H9 (cell line): Measurements from ENCODE around the gene ADGRG1. TPM values are rescaled to one million over a fixed set of nuclear protein-coding genes. Genes with fewer than 3 reads are reported as not detected.
"Not testable (repeated sequence)": the region's sequence is repeated elsewhere in the genome, so short reads cannot be mapped to it uniquely, and the experiment has no call there.

Source experiments
- DNase-seq: peaks from one replicate; pipeline ENCODE4 v3.0.0-alpha.2; 2017
- H2AFZ ChIP-seq: one replicate; pipeline ENCODE4 v1.6.1; 2013; ENCODE audit warnings: mild to moderate bottlenecking, low read length, control low read depth, moderate library complexity
- H2AK5ac ChIP-seq: 2 replicates; pipeline ENCODE4 v1.6.1; 2013; ENCODE audit warnings: low read length, control low read depth, mixed read lengths; ENCODE audit not compliant: insufficient read length
- H2BK120ac ChIP-seq: one replicate; pipeline ENCODE4 v1.6.1; 2013; ENCODE audit warnings: low read depth, mild to moderate bottlenecking, low read length, control low read depth, inconsistent platforms; ENCODE audit not compliant: poor library complexity, severe bottlenecking
- H2BK12ac ChIP-seq: 2 replicates; pipeline ENCODE4 v1.6.1; 2013; ENCODE audit warnings: low read length, control low read depth, mixed read lengths, low read depth; ENCODE audit not compliant: insufficient read length
- H2BK15ac ChIP-seq: 2 replicates; pipeline ENCODE4 v1.6.1; 2013; ENCODE audit warnings: low read depth, low read length, control low read depth
- H2BK20ac ChIP-seq: one replicate; pipeline ENCODE4 v1.6.1; 2013; ENCODE audit warnings: low read depth, mild to moderate bottlenecking, low read length, control low read depth, inconsistent platforms; ENCODE audit not compliant: poor library complexity, severe bottlenecking
- H2BK5ac ChIP-seq: 2 replicates; pipeline ENCODE4 v1.6.1; 2013; ENCODE audit warnings: low read length, control low read depth, mixed read lengths; ENCODE audit not compliant: insufficient read length
- H3K14ac ChIP-seq: 2 replicates; pipeline ENCODE4 v1.6.1; 2013; ENCODE audit warnings: low read length, control low read depth; ENCODE audit not compliant: insufficient read depth
- H3K18ac ChIP-seq: 2 replicates; pipeline ENCODE4 v1.6.1; 2013; ENCODE audit warnings: low read depth, mild to moderate bottlenecking, mixed read lengths, low read length, control low read depth; ENCODE audit not compliant: insufficient read length
- H3K23ac ChIP-seq: 2 replicates; pipeline ENCODE4 v1.6.1; 2013; ENCODE audit warnings: low read length, control low read depth, mixed read lengths, low read depth; ENCODE audit not compliant: insufficient read length
- H3K23me2 ChIP-seq: 2 replicates; pipeline ENCODE4 v1.6.1; 2013; ENCODE audit warnings: low read depth, mild to moderate bottlenecking, mixed read lengths, low read length, control low read depth; ENCODE audit not compliant: insufficient read length, poor library complexity, severe bottlenecking
- H3K27ac ChIP-seq: 2 replicates; pipeline ENCODE4 v1.5.1; 2013; ENCODE audit warnings: low read length, control low read depth, mixed read lengths, low read depth; ENCODE audit not compliant: insufficient read length
- H3K27me3 ChIP-seq: 2 replicates; pipeline ENCODE4 v1.6.1; 2013; ENCODE audit warnings: low read length, control low read depth, inconsistent platforms; ENCODE audit not compliant: insufficient read depth
- H3K4ac ChIP-seq: 2 replicates; pipeline ENCODE4 v1.6.1; 2013; ENCODE audit warnings: low read depth, mild to moderate bottlenecking, control low read depth, inconsistent platforms, low read length, moderate library complexity
- H3K4me1 ChIP-seq: 2 replicates; pipeline ENCODE4 v1.6.1; 2013; ENCODE audit warnings: low read length, control low read depth, inconsistent platforms; ENCODE audit not compliant: insufficient read depth
- H3K4me2 ChIP-seq: 2 replicates; pipeline ENCODE4 v1.6.1; 2013; ENCODE audit warnings: low read length, control low read depth, mixed read lengths; ENCODE audit not compliant: insufficient read length, insufficient read depth
- H3K56ac ChIP-seq: 2 replicates; pipeline ENCODE4 v1.6.1; 2013; ENCODE audit warnings: low read depth, mild to moderate bottlenecking, mixed read lengths, low read length, control low read depth; ENCODE audit not compliant: insufficient read length
- H3K79me1 ChIP-seq: 2 replicates; pipeline ENCODE4 v1.6.1; 2013; ENCODE audit warnings: low read depth, mild to moderate bottlenecking, moderate library complexity, low read length, control low read depth, inconsistent platforms; ENCODE audit not compliant: insufficient read depth, poor library complexity, severe bottlenecking
- H3K79me2 ChIP-seq: 2 replicates; pipeline ENCODE4 v1.6.1; 2013; ENCODE audit warnings: low read length, control low read depth, inconsistent platforms; ENCODE audit not compliant: insufficient read depth
- H3K9ac ChIP-seq: 2 replicates; pipeline ENCODE4 v1.6.1; 2013; ENCODE audit warnings: low read length, control low read depth, mixed read lengths; ENCODE audit not compliant: insufficient read length; ENCODE audit errors: extremely low read depth
- H3K9me3 ChIP-seq: one replicate; pipeline ENCODE4 v1.6.1; 2013; ENCODE audit warnings: low read depth, low read length, inconsistent platforms; ENCODE audit not compliant: control insufficient read depth
- H3T11ph ChIP-seq: one replicate; pipeline ENCODE4 v1.6.1; 2013; ENCODE audit warnings: mild to moderate bottlenecking, low read length, control low read depth, inconsistent platforms
- H4K20me1 ChIP-seq: one replicate; pipeline ENCODE4 v1.6.1; 2013; ENCODE audit not compliant: control insufficient read depth, insufficient read length, insufficient read depth
- H4K5ac ChIP-seq: 2 replicates; pipeline ENCODE4 v1.6.1; 2013; ENCODE audit warnings: low read depth, mild to moderate bottlenecking, mixed read lengths, low read length, control low read depth; ENCODE audit not compliant: insufficient read length
- H4K8ac ChIP-seq: replicated peaks from 2 replicates; pipeline ENCODE4 v1.6.1; 2013; ENCODE audit warnings: low read length, control low read depth, mixed read lengths, low read depth; ENCODE audit not compliant: insufficient read length
- H4K91ac ChIP-seq: 2 replicates; pipeline ENCODE4 v1.6.1; 2013; ENCODE audit warnings: low read depth, mild to moderate bottlenecking, moderate library complexity, mixed read lengths, low read length, control low read depth; ENCODE audit not compliant: insufficient read length
- H3K27ac Mint-ChIP-seq, 3 experiments: 2 replicates in 2 of 3; 3 replicates in 1 of 3; pipeline ENCODE4 v1.8.0; 2020 to 2021; ENCODE audit warnings: mixed read lengths in 3 of 3, mild to moderate bottlenecking in 1 of 3, moderate library complexity in 1 of 3
- H3K27me3 Mint-ChIP-seq: 2 replicates; pipeline ENCODE4 v1.8.0; 2021; ENCODE audit warnings: low read depth, mild to moderate bottlenecking, moderate library complexity, mixed read lengths
- H3K36me3 Mint-ChIP-seq, 3 experiments: 2 replicates in 2 of 3; 3 replicates in 1 of 3; pipeline ENCODE4 v1.8.0; 2020 to 2021; ENCODE audit warnings: low read depth in 3 of 3, mixed read lengths in 3 of 3; ENCODE audit not compliant: insufficient read depth in 1 of 3
- H3K4me1 Mint-ChIP-seq, 2 experiments: 2 replicates each; pipeline ENCODE4 v1.8.0; 2020; ENCODE audit warnings: mixed read lengths in 2 of 2
- H3K4me3 Mint-ChIP-seq, 2 experiments: 2 replicates in 1 of 2; 3 replicates in 1 of 2; pipeline ENCODE4 v1.8.0; 2020 to 2021; ENCODE audit warnings: mild to moderate bottlenecking in 2 of 2, mixed read lengths in 2 of 2, moderate library complexity in 1 of 2
- H3K9me3 Mint-ChIP-seq, 2 experiments: 2 replicates in 1 of 2; 3 replicates in 1 of 2; pipeline ENCODE4 v1.8.0; 2020; ENCODE audit warnings: mild to moderate bottlenecking in 2 of 2, mixed read lengths in 2 of 2, moderate library complexity in 1 of 2
- CTCF ChIP-seq: fragments of 200-600 bp; sonication (generic); conservative IDR thresholded peaks from 3 replicates; pipeline ENCODE4 v1.8.0; 2021; ENCODE audit warnings: antibody characterized with exemption, mild to moderate bottlenecking
- WGBS: extraction: QIAGEN DNeasy Blood & Tissue Kit; methylation state at CpG from one replicate; pipeline ENCODE4 v1.1.7; 2013; ENCODE audit warnings: missing lambda C conversion rate, low lambda C conversion rate, mixed read lengths; ENCODE audit not compliant: insufficient read length; ENCODE audit errors: extremely low coverage; 5-methylcytosine and 5-hydroxymethylcytosine counted together
- total RNA-seq: library from RNA; stranded (reverse); gene quantifications from 2 replicates; pipeline ENCODE4 v1.2.1, GENCODE V29; 2021

ADGRG1 gene
- total RNA-seq, 1 experiment from 2014 or later, result 1.1 TPM

- H3K27ac Mint-ChIP-seq, result no peak overlapping the region
- WGBS, result no CpG with 5 or more reads among the region's 4 CpGs
- no peak overlapping the region for H3K23ac ChIP-seq
Measured at GRCh38 chr16:57594531-57595031, 33.8 kb upstream of the ADGRG1 start.

GRCh38 chr16:57596234-57596633, 32.2 kb upstream of the ADGRG1 start:
- H3K27ac Mint-ChIP-seq, H3K79me2 ChIP-seq, H3K14ac ChIP-seq, H2BK15ac ChIP-seq, H2BK12ac ChIP-seq, H3K4me1 ChIP-seq, H3K4ac ChIP-seq, H3K9ac ChIP-seq, H2BK5ac ChIP-seq, H2BK20ac ChIP-seq, H3K23ac ChIP-seq, H3K36me3 Mint-ChIP-seq, H3K23me2 ChIP-seq, H3K4me3 Mint-ChIP-seq, H3K4me2 ChIP-seq, DNase-seq, H3K27me3 ChIP-seq, H3K9me3 Mint-ChIP-seq, H2AFZ ChIP-seq, H4K8ac ChIP-seq, H4K5ac ChIP-seq, H4K20me1 ChIP-seq, H3K27ac ChIP-seq, H3K79me1 ChIP-seq, H2BK120ac ChIP-seq, H2AK5ac ChIP-seq, H3T11ph ChIP-seq, H4K91ac ChIP-seq, H3K18ac ChIP-seq, H3K56ac ChIP-seq, H3K9me3 ChIP-seq, H3K4me1 Mint-ChIP-seq: not testable (repeated sequence)
- peaks cover 40% of the 10 kb centered on the region for H3K27me3 Mint-ChIP-seq
- WGBS, result no CpG with 5 or more reads among the region's 4 CpGs

More at GRCh38 chr16:57594531-57595031, 33.8 kb upstream of the ADGRG1 start:
- H2BK20ac ChIP-seq, result no peak overlapping the region
- no peak overlapping the region for H3K4ac ChIP-seq
- H3K9ac ChIP-seq, result no peak overlapping the region
- H3K14ac ChIP-seq, result no peak overlapping the region
- H4K91ac ChIP-seq, result no peak overlapping the region
- Mint-ChIP-seq H3K4me3 (no peak overlapping the region), H3K36me3 (no peaks in the 10 kb centered on the region), H3K9me3 (peaks cover 0 to 3% of the 10 kb centered on the region in 2 experiments; a peak in 3 of 5 replicates), H3K27me3 (peaks cover 41% of the 10 kb centered on the region), H3K4me1 (peaks cover 7 to 9% of the 10 kb centered on the region in 2 experiments; a peak in 2 of 4 replicates)
- no peak overlapping the region for H2BK12ac ChIP-seq
- DNase-seq, result no peak
- H4K20me1 ChIP-seq, result no peaks in the 10 kb centered on the region
- H3K79me2 ChIP-seq, result no peaks in the 10 kb centered on the region
- H2BK120ac ChIP-seq, result no peak overlapping the region
- no peak overlapping the region for H3K4me2 ChIP-seq
- H3T11ph ChIP-seq, result no peak overlapping the region
- no peak overlapping the region for H4K8ac ChIP-seq
- H3K27me3 ChIP-seq, result no peaks in the 10 kb centered on the region
- TF ChIP-seq CTCF, result no peak
- H3K23me2 ChIP-seq, result no peaks in the 10 kb centered on the region
- H3K9me3 ChIP-seq, result no peaks in the 10 kb centered on the region
- H4K5ac ChIP-seq, result no peak overlapping the region
- H2AFZ ChIP-seq, result no peak overlapping the region
- no peak overlapping the region for H3K27ac ChIP-seq
- H3K79me1 ChIP-seq, result no peaks in the 10 kb centered on the region
- no peak overlapping the region for H2BK5ac ChIP-seq
- H3K4me1 ChIP-seq, result no peaks in the 10 kb centered on the region
- H2AK5ac ChIP-seq, result no peak overlapping the region
- no peak overlapping the region for H3K56ac ChIP-seq
- no peak overlapping the region for H2BK15ac ChIP-seq
- H3K18ac ChIP-seq, result no peak overlapping the region
